Ecto neural progenitor cell (in vitro differentiated cells): ENCODE measurements around the gene FOXP2.
"Not testable (repeated sequence)": the region's sequence is repeated elsewhere in the genome, so short reads cannot be mapped to it uniquely, and the experiment has no call there.

Experiments used
- DNase-seq: peaks from one replicate; pipeline ENCODE4 v3.0.0-alpha.2; 2018; ENCODE audit warnings: low spot score

Gene FOXP2

GRCh38 chr7:114504586-114504985 is 90.0 kb downstream of the FOXP2 start:
- DNase-seq: no peak

- no peak for DNase-seq
Observed at GRCh38 chr7:114507381-114507780, 92.8 kb downstream of the FOXP2 start.

GRCh38 chr7:114508086-114508485 is 93.5 kb downstream of the FOXP2 start:
- DNase-seq: no peak

GRCh38 chr7:114510824-114511223 is 96.2 kb downstream of the FOXP2 start:
- DNase-seq: not testable (repeated sequence)

- no peak for DNase-seq
Observed at GRCh38 chr7:114519240-114519639, 104.6 kb downstream of the FOXP2 start.

GRCh38 chr7:114522081-114522480 is 107.5 kb downstream of the FOXP2 start:
- no peak for DNase-seq

- no peak for DNase-seq
Observed at GRCh38 chr7:114527589-114527988, 113.0 kb downstream of the FOXP2 start.

GRCh38 chr7:114530057-114530611 is 115.5 kb downstream of the FOXP2 start:
- DNase-seq: no peak

GRCh38 chr7:114531326-114531725 is 116.7 kb downstream of the FOXP2 start:
- DNase-seq: no peak

- DNase-seq: no peak
Observed at GRCh38 chr7:114533131-114533530, 118.5 kb downstream of the FOXP2 start.

- no peak for DNase-seq
Observed at GRCh38 chr7:114534953-114535352, 120.3 kb downstream of the FOXP2 start.

- DNase-seq: no peak
Observed at GRCh38 chr7:114539575-114539974, 125.0 kb downstream of the FOXP2 start.

- no peak for DNase-seq
Observed at GRCh38 chr7:114540291-114540690, 125.7 kb downstream of the FOXP2 start.

- DNase-seq: not testable (repeated sequence)
Observed at GRCh38 chr7:114547346-114547745, 132.7 kb downstream of the FOXP2 start.

GRCh38 chr7:114548081-114548980 is 133.7 kb downstream of the FOXP2 start:
- DNase-seq: no peak

GRCh38 chr7:114554781-114555537 is 140.3 kb downstream of the FOXP2 start:
- DNase-seq: no peak

GRCh38 chr7:114567416-114567815 is 152.8 kb downstream of the FOXP2 start:
- DNase-seq: no peak

- DNase-seq: no peak
Observed at GRCh38 chr7:114569220-114569619, 154.6 kb downstream of the FOXP2 start.

- no peak for DNase-seq
Observed at GRCh38 chr7:114574384-114574783, 159.8 kb downstream of the FOXP2 start.

- no peak for DNase-seq
Observed at GRCh38 chr7:114575098-114575497, 160.5 kb downstream of the FOXP2 start.

GRCh38 chr7:114580963-114581362 is 166.3 kb downstream of the FOXP2 start:
- DNase-seq: not testable (repeated sequence)

- DNase-seq: no peak
Observed at GRCh38 chr7:114588506-114588905, 173.9 kb downstream of the FOXP2 start.

GRCh38 chr7:114589436-114589835 is 174.8 kb downstream of the FOXP2 start:
- peak; percentile 41 for DNase-seq
